B cell (primary cell): ENCODE results near the gene SLC35E1. TPM values are rescaled to one million over a fixed set of nuclear protein-coding genes. Genes with fewer than 3 reads are reported as not detected.

Experiments used
- ATAC-seq: fragments of 200-7000 bp; cut with Tn5 transposase; one replicate; pipeline ENCODE4 v1.10.0; 2021; ENCODE audit warnings: low read depth, mild to moderate bottlenecking, moderate number of reproducible peaks, moderate library complexity
- CTCF ChIA-PET: fragments of 350-600 bp; sonication (Branson Sonifier 250); formaldehyde crosslinking; loops from one replicate; lab custom pipeline; 2021; ENCODE audit warnings: antibody characterized with exemption, inconsistent platforms; lab: Charles Lee
- POLR2A ChIA-PET: fragments of 350-600 bp; sonication (Branson Sonifier 250); formaldehyde crosslinking; loops from one replicate; lab custom pipeline; 2021; ENCODE audit warnings: antibody characterized with exemption; lab: Charles Lee
- DNase-seq: peaks from one replicate; pipeline ENCODE4 v3.0.0; 2013
- H2AFZ ChIP-seq: 2 replicates; pipeline ENCODE4 v1.6.1; 2012; ENCODE audit warnings: mild to moderate bottlenecking, low read depth, low read length; ENCODE audit not compliant: insufficient read depth, poor library complexity, severe bottlenecking
- H3K27ac ChIP-seq, 2 donors: 1 replicate in 1 of 2; 2 replicates in 1 of 2; pipeline ENCODE4 v1.5.1; 2012 to 2013; ENCODE audit warnings: low read length in 2 of 2, mild to moderate bottlenecking in 2 of 2, moderate library complexity in 1 of 2
- H3K27me3 ChIP-seq, 4 experiments: fragments of 200-600 bp in 1 of 4; sonication (generic) in 1 of 4; replicated peaks in 1 of 4; 1 replicate in 2 of 4; 2 replicates in 2 of 4; pipeline versions ENCODE4 v1.6.1 to v1.7.0; 2013 to 2016; ENCODE audit warnings: low read length in 3 of 4, mild to moderate bottlenecking in 2 of 4, mixed read lengths in 1 of 4, moderate library complexity in 1 of 4; ENCODE audit not compliant: insufficient read depth in 4 of 4, control insufficient read depth in 3 of 4; ENCODE audit errors: control extremely low read depth in 1 of 4
- H3K36me3 ChIP-seq, 2 experiments: replicated peaks in 1 of 2; 1 replicate in 1 of 2; 2 replicates in 1 of 2; pipeline versions ENCODE4 v1.6.1 to v1.7.1; 2013; ENCODE audit warnings: low read length in 1 of 2; ENCODE audit not compliant: insufficient read depth in 2 of 2, control insufficient read depth in 1 of 2; ENCODE audit errors: control extremely low read depth in 1 of 2, extremely low read depth in 1 of 2
- H3K4me1 ChIP-seq, 2 donors: fragments of 200-600 bp in 1 of 2; sonication (generic) in 1 of 2; 1 replicate in 1 of 2; 2 replicates in 1 of 2; pipeline versions ENCODE4 v1.5.1 to v1.6.1; 2013 to 2017; ENCODE audit warnings: low read length in 2 of 2; ENCODE audit not compliant: control insufficient read depth in 2 of 2, insufficient read depth in 2 of 2
- H3K4me2 ChIP-seq: replicated peaks from 2 replicates; pipeline ENCODE3; 2012; ENCODE audit warnings: mild to moderate bottlenecking, low read depth, low read length; ENCODE audit not compliant: poor library complexity, severe bottlenecking
- H3K4me3 ChIP-seq, 5 experiments: fragments of 200-600 bp in 1 of 5; sonication (generic) in 1 of 5; 1 replicate in 3 of 5; 2 replicates in 2 of 5; pipeline versions ENCODE4 v1.5.1 to v1.7.0; 2011 to 2016; ENCODE audit warnings: low read length in 4 of 5, mild to moderate bottlenecking in 4 of 5, low read depth in 2 of 5, control low read depth in 1 of 5, moderate library complexity in 1 of 5; ENCODE audit not compliant: insufficient read depth in 1 of 5; ENCODE audit errors: control extremely low read depth in 1 of 5, extremely low read depth in 1 of 5
- H3K79me2 ChIP-seq: fragments of 200-600 bp; sonication (generic); one replicate; pipeline ENCODE4 v1.6.0; 2016; ENCODE audit warnings: low read length; ENCODE audit not compliant: control insufficient read depth, insufficient read depth
- H3K9ac ChIP-seq: fragments of 200-600 bp; sonication (generic); 2 replicates; pipeline ENCODE4 v1.6.1; 2017; ENCODE audit warnings: mild to moderate bottlenecking, low read length, moderate library complexity
- H3K9me3 ChIP-seq, 3 donors: one replicate each; pipeline versions ENCODE4 v1.6.1 to v1.7.1; 2013; ENCODE audit warnings: low read length in 2 of 3; ENCODE audit not compliant: control insufficient read depth in 2 of 3, insufficient read depth in 1 of 3; ENCODE audit errors: control extremely low read depth in 1 of 3
- H4K20me1 ChIP-seq: 2 replicates; pipeline ENCODE4 v1.6.0; 2012; ENCODE audit warnings: mild to moderate bottlenecking, low read length; ENCODE audit not compliant: insufficient read depth, control insufficient read depth, poor library complexity, severe bottlenecking
- H3K27ac Mint-ChIP-seq: one replicate; pipeline ENCODE4 v1.8.0; 2021; ENCODE audit warnings: mixed read lengths
- H3K27me3 Mint-ChIP-seq: one replicate; pipeline ENCODE4 v1.8.0; 2021; ENCODE audit warnings: mixed read lengths
- H3K4me1 Mint-ChIP-seq: one replicate; pipeline ENCODE4 v1.8.0; 2021; ENCODE audit warnings: mixed read lengths
- H3K4me3 Mint-ChIP-seq: one replicate; pipeline ENCODE4 v1.8.0; 2021; ENCODE audit warnings: mixed read lengths
- H3K9me3 Mint-ChIP-seq: one replicate; pipeline ENCODE4 v1.8.0; 2022; ENCODE audit warnings: mixed read lengths; ENCODE audit not compliant: insufficient read depth
- CTCF ChIP-seq: fragments of 200-600 bp; IDR thresholded peaks from one replicate; pipeline ENCODE4 v1.8.0; 2022; ENCODE audit warnings: antibody characterized with exemption, mild to moderate bottlenecking
- EZH2 ChIP-seq: IDR thresholded peaks from 2 replicates; pipeline ENCODE4 v1.6.1; 2012; ENCODE audit warnings: borderline replicate concordance, low read depth, mild to moderate bottlenecking, moderate library complexity, low read length; ENCODE audit not compliant: insufficient read depth, poor library complexity, severe bottlenecking
- WGBS: methylation state at CpG from one replicate; pipeline ENCODE4 v1.1.5; 2013; ENCODE audit warnings: missing lambda C conversion rate; ENCODE audit not compliant: insufficient coverage; 5-methylcytosine and 5-hydroxymethylcytosine counted together
- intact Hi-C: fragments of 100-400 bp; cut with micrococcal nuclease; formaldehyde crosslinking; loops from one replicate; pipeline ENCODE4 v1.10.0; 2022
- polyA plus RNA-seq: library from polyadenylated mRNA; depleted of rRNA; stranded (reverse); fragments of >200 nt; gene quantifications from 2 replicates; pipeline ENCODE4 v1.2.3, GENCODE V29; 2012
- total RNA-seq, 2 donors: library from RNA; stranded (reverse); fragments of 120-200 nt in 1 of 2; gene quantifications; 1 replicate in 1 of 2; 2 replicates in 1 of 2; pipeline versions ENCODE4 v1.2.3 to v1.2.4, GENCODE V29; 2013 to 2022

Gene SLC35E1
- total and polyA plus RNA-seq, 2 donors (not counting 1 experiment from before 2014, with no cell fraction given) = 23.4 to 46.8 TPM

- Mint-ChIP-seq H3K4me3 (peak overlapping the region; percentile 97), H3K27ac (peak overlapping the region; percentile 100), H3K4me1 (peaks cover 92% of the 10 kb centered on the region), H3K9me3 (no peaks in the 10 kb centered on the region), H3K27me3 (no peaks in the 10 kb centered on the region)
- H3K27ac ChIP-seq = peak overlapping the region; percentile 98 to 99
- TF ChIP-seq EZH2 = no peak
- TF ChIP-seq CTCF = no peak
- H2AFZ ChIP-seq = no peak overlapping the region
- peak overlapping the region; percentile 68 to 93 (median 83) for H3K4me3 ChIP-seq
- DNase-seq (no peak), ATAC-seq (peak; percentile 28)
- intact Hi-C loops = loop anchor here (1.0 to 10.0 kb wide), 8 partner anchors 73 to 720 kb away; partner anchors contain the start of genes DDA1, HSH2D, MRPL34 and NWD1
- H4K20me1 ChIP-seq = peaks cover 47% of the 10 kb centered on the region
- H3K4me2 ChIP-seq = peak overlapping the region; percentile 88
- no peaks in the 10 kb centered on the region for H3K27me3 ChIP-seq
- peaks cover 75 to 95% of the 10 kb centered on the region in 2 donors for H3K4me1 ChIP-seq
- H3K36me3 ChIP-seq = peaks cover 0 to under 1% of the 10 kb centered on the region in 2 experiments
- H3K79me2 ChIP-seq = peaks cover 87% of the 10 kb centered on the region
- H3K9me3 ChIP-seq = no peaks in the 10 kb centered on the region
- POLR2A ChIA-PET = interaction anchor here (0.7 to 7.0 kb wide), 20 partner anchors 10 to 1208 kb away, joined by 3 to 73 read pairs (median 4); partner anchors contain the start of genes AKAP8, C19orf44, CALR3 and HSH2D
- peak overlapping the region; percentile 89 for H3K9ac ChIP-seq
- CTCF ChIA-PET = interaction anchor here (0.6 to 2.6 kb wide), 19 partner anchors 15 to 327 kb away, joined by 3 to 26 read pairs (median 3); partner anchors contain the start of genes MED26, SLC35E1 and TMEM38A
- WGBS = 2% methylated on average over 13 of the region's 20 CpGs
Measured at GRCh38 chr19:16586991-16587832, 15.0 kb upstream of the SLC35E1 start.
